Measurements from ENCODE around the gene PIAS3.
A peak's percentile ranks its signal among the peaks of the same experiment; 100 is the strongest.

Gene PIAS3

GRCh38 chr1:145891587-145892485 is 33.0 kb upstream of the PIAS3 start:
- Histone ChIP-seq H3K27me3 (ENCODE audit: control insufficient read depth, insufficient read depth, low read length) (no peaks in the 10 kb centered on the region), H3K9me3 (ENCODE audit: control insufficient read depth, insufficient read depth, low read length) (no peaks in the 10 kb centered on the region), H3K27ac (ENCODE audit: low read depth, low read length) (peak overlapping the region; percentile 69), H3K36me3 (ENCODE audit: control insufficient read depth, insufficient read depth, low read length) (no peaks in the 10 kb centered on the region), H3K4me1 (ENCODE audit: control insufficient read depth, insufficient read depth, low read length) (peaks cover 12% of the 10 kb centered on the region; the same call in 1 of the 2 replicates), H3K4me3 (ENCODE audit: low read depth, low read length) (peak overlapping the region; percentile 42), H3K9ac (ENCODE audit: low read depth, low read length) (no peak overlapping the region)

GRCh38 chr1:145891143-145891542 is 32.3 kb upstream of the PIAS3 start:
- Histone ChIP-seq H3K27ac (ENCODE audit: low read depth, low read length) (no peak overlapping the region), H3K27me3 (ENCODE audit: control insufficient read depth, insufficient read depth, low read length) (no peaks in the 10 kb centered on the region), H3K4me1 (ENCODE audit: control insufficient read depth, insufficient read depth, low read length) (peaks cover 12% of the 10 kb centered on the region; the same call in 1 of the 2 replicates), H3K36me3 (ENCODE audit: control insufficient read depth, insufficient read depth, low read length) (no peaks in the 10 kb centered on the region), H3K9ac (ENCODE audit: low read depth, low read length) (no peak overlapping the region), H3K9me3 (ENCODE audit: control insufficient read depth, insufficient read depth, low read length) (no peaks in the 10 kb centered on the region), H3K4me3 (ENCODE audit: low read depth, low read length) (no peak overlapping the region)

- Histone ChIP-seq H3K9me3 (ENCODE audit: control insufficient read depth, insufficient read depth, low read length) (no peaks in the 10 kb centered on the region), H3K36me3 (ENCODE audit: control insufficient read depth, insufficient read depth, low read length) (no peaks in the 10 kb centered on the region), H3K4me3 (ENCODE audit: low read depth, low read length) (no peak overlapping the region), H3K27me3 (ENCODE audit: control insufficient read depth, insufficient read depth, low read length) (peaks cover 9% of the 10 kb centered on the region), H3K4me1 (ENCODE audit: control insufficient read depth, insufficient read depth, low read length) (peaks cover 12% of the 10 kb centered on the region; the same call in 1 of the 2 replicates), H3K27ac (ENCODE audit: low read depth, low read length) (no peak overlapping the region), H3K9ac (ENCODE audit: low read depth, low read length) (no peak overlapping the region)
These were observed 30.8 kb upstream of the PIAS3 start for GRCh38 chr1:145889722-145890121.

- Histone ChIP-seq H3K9ac (ENCODE audit: low read depth, low read length) (no peak overlapping the region), H3K36me3 (ENCODE audit: control insufficient read depth, insufficient read depth, low read length) (no peaks in the 10 kb centered on the region), H3K4me3 (ENCODE audit: low read depth, low read length) (no peak overlapping the region), H3K9me3 (ENCODE audit: control insufficient read depth, insufficient read depth, low read length) (no peaks in the 10 kb centered on the region), H3K27ac (ENCODE audit: low read depth, low read length) (no peak overlapping the region), H3K4me1 (ENCODE audit: control insufficient read depth, insufficient read depth, low read length) (peaks cover 11% of the 10 kb centered on the region; the same call in 1 of the 2 replicates), H3K27me3 (ENCODE audit: control insufficient read depth, insufficient read depth, low read length) (peaks cover 24% of the 10 kb centered on the region)
These were observed 28.8 kb upstream of the PIAS3 start for GRCh38 chr1:145887631-145888030.

- peaks cover 5% of the 10 kb centered on the region; the same call in 1 of the 2 replicates for H3K4me1 ChIP-seq (ENCODE audit: control insufficient read depth, insufficient read depth, low read length)
- H3K27ac ChIP-seq (ENCODE audit: low read depth, low read length): no peak overlapping the region
- peaks cover 25% of the 10 kb centered on the region for H3K27me3 ChIP-seq (ENCODE audit: control insufficient read depth, insufficient read depth, low read length)
- H3K4me3 ChIP-seq (ENCODE audit: low read depth, low read length): no peak overlapping the region
- no peaks in the 10 kb centered on the region for H3K9me3 ChIP-seq (ENCODE audit: control insufficient read depth, insufficient read depth, low read length)
- H3K9ac ChIP-seq (ENCODE audit: low read depth, low read length): no peak overlapping the region
- H3K36me3 ChIP-seq (ENCODE audit: control insufficient read depth, insufficient read depth, low read length): no peaks in the 10 kb centered on the region
These were observed 27.9 kb upstream of the PIAS3 start for GRCh38 chr1:145886816-145887215.

- Histone ChIP-seq H3K9me3 (ENCODE audit: control insufficient read depth, insufficient read depth, low read length) (no peaks in the 10 kb centered on the region), H3K4me3 (ENCODE audit: low read depth, low read length) (peak overlapping the region; percentile 79), H3K27ac (ENCODE audit: low read depth, low read length) (no peak overlapping the region), H3K9ac (ENCODE audit: low read depth, low read length) (no peak overlapping the region), H3K27me3 (ENCODE audit: control insufficient read depth, insufficient read depth, low read length) (peaks cover 25% of the 10 kb centered on the region), H3K36me3 (ENCODE audit: control insufficient read depth, insufficient read depth, low read length) (no peaks in the 10 kb centered on the region), H3K4me1 (ENCODE audit: control insufficient read depth, insufficient read depth, low read length) (peaks cover 5% of the 10 kb centered on the region; the same call in 1 of the 2 replicates)
These were observed 27.5 kb upstream of the PIAS3 start for GRCh38 chr1:145886390-145886789.

- H3K9me3 ChIP-seq (ENCODE audit: control insufficient read depth, insufficient read depth, low read length): no peaks in the 10 kb centered on the region
- H3K9ac ChIP-seq (ENCODE audit: low read depth, low read length): no peak within 1 kb of the TSS
These were observed 26.9 kb upstream of the PIAS3 start, which contains the start of gene ANKRD35 for GRCh38 chr1:145885738-145886287. Gene ANKRD35 (minus strand): TSS chr1:145885866. CDS start chr1:145885758, 108 bp downstream.

GRCh38 chr1:145884675-145885074 is 25.8 kb upstream of the PIAS3 start:
- no peak overlapping the region for H3K27ac ChIP-seq (ENCODE audit: low read depth, low read length)
- H3K9ac ChIP-seq (ENCODE audit: low read depth, low read length): no peak overlapping the region
- no peaks in the 10 kb centered on the region for H3K36me3 ChIP-seq (ENCODE audit: control insufficient read depth, insufficient read depth, low read length)
- H3K27me3 ChIP-seq (ENCODE audit: control insufficient read depth, insufficient read depth, low read length): peaks cover 25% of the 10 kb centered on the region
- H3K9me3 ChIP-seq (ENCODE audit: control insufficient read depth, insufficient read depth, low read length): no peaks in the 10 kb centered on the region
- no peak overlapping the region for H3K4me3 ChIP-seq (ENCODE audit: low read depth, low read length)
- peaks cover 10% of the 10 kb centered on the region; the same call in 1 of the 2 replicates for H3K4me1 ChIP-seq (ENCODE audit: control insufficient read depth, insufficient read depth, low read length)

More at GRCh38 chr1:145885738-145886287, 26.9 kb upstream of the PIAS3 start, which contains the start of gene ANKRD35:
- peaks cover 5% of the 10 kb centered on the region; the same call in 1 of the 2 replicates for H3K4me1 ChIP-seq (ENCODE audit: control insufficient read depth, insufficient read depth, low read length)
- no peak within 1 kb of the TSS for H3K27ac ChIP-seq (ENCODE audit: low read depth, low read length)
- no peaks in the 10 kb centered on the region for H3K36me3 ChIP-seq (ENCODE audit: control insufficient read depth, insufficient read depth, low read length)
- H3K27me3 ChIP-seq (ENCODE audit: control insufficient read depth, insufficient read depth, low read length): peaks cover 25% of the 10 kb centered on the region
- peak within 1 kb of the TSS; percentile 79 for H3K4me3 ChIP-seq (ENCODE audit: low read depth, low read length)

- Histone ChIP-seq H3K27me3 (ENCODE audit: control insufficient read depth, insufficient read depth, low read length) (peaks cover 26% of the 10 kb centered on the region), H3K4me1 (ENCODE audit: control insufficient read depth, insufficient read depth, low read length) (peaks cover 12% of the 10 kb centered on the region), H3K9me3 (ENCODE audit: control insufficient read depth, insufficient read depth, low read length) (no peaks in the 10 kb centered on the region), H3K9ac (ENCODE audit: low read depth, low read length) (no peak overlapping the region), H3K36me3 (ENCODE audit: control insufficient read depth, insufficient read depth, low read length) (no peaks in the 10 kb centered on the region), H3K4me3 (ENCODE audit: low read depth, low read length) (no peak overlapping the region), H3K27ac (ENCODE audit: low read depth, low read length) (peak overlapping the region; percentile 2)
These were observed 20.9 kb upstream of the PIAS3 start for GRCh38 chr1:145879775-145880174.

GRCh38 chr1:145878724-145879123 is 19.8 kb upstream of the PIAS3 start:
- Histone ChIP-seq H3K9ac (ENCODE audit: low read depth, low read length) (no peak overlapping the region), H3K36me3 (ENCODE audit: control insufficient read depth, insufficient read depth, low read length) (no peaks in the 10 kb centered on the region), H3K27ac (ENCODE audit: low read depth, low read length) (no peak overlapping the region), H3K27me3 (ENCODE audit: control insufficient read depth, insufficient read depth, low read length) (peaks cover 21% of the 10 kb centered on the region), H3K4me1 (ENCODE audit: control insufficient read depth, insufficient read depth, low read length) (peaks cover 12% of the 10 kb centered on the region), H3K9me3 (ENCODE audit: control insufficient read depth, insufficient read depth, low read length) (no peaks in the 10 kb centered on the region), H3K4me3 (ENCODE audit: low read depth, low read length) (no peak overlapping the region)

All from HUES48 (cell line).